Hematopoietic multipotent progenitor cell treated with erythropoietin and hydrocortisone succinate and interleukin-3 and kit ligand, for 15 days (in vitro differentiated cells): ENCODE data around the gene CHST15.
"Not testable (repeated sequence)": the region's sequence is repeated elsewhere in the genome, so short reads cannot be mapped to it uniquely, and the experiment has no call there.

Source experiments
- DNase-seq: peaks from one replicate; pipeline ENCODE4 v3.0.0-alpha.2; 2015; ENCODE audit warnings: low spot score

The CHST15 gene

DNA sequence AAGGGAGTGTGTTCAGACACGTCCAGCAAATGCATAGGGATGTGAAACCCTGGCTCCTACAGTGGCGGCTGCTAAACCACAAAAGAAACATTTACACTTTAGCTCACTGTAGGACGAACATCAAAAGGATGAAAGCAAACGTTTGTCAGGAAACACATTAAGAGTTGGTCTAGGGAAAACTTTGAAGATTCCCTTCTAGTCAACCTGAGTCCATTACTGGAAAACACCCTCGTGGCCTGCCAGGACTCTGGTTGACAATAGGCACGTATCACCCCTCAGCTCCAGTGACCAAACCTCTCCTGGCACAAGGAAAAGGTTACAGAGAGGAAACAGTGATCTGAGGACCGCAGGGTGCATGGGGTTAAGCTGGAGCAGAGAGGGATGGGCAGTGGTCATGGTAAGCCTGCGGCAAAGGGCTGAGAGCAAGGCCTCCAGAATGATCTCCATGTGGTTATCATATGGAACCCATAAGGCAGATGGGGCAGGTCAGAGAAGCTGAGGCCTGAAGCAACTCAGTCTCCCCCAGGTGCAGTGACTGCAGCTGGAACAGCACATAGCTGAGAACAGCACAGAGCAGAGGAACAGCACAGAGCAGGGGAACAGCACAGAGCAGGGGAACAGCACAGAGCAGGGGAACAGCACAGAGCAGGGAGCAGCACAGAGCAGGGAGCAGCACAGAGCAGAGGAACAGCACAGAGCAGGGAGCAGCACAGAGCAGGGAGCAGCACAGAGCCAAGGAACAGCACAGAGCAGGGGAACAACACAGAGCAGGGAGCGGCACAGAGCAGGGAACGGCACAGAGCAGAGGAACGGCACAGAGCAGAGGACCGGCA, 49.9 kb downstream of the CHST15 start:
- no peak for DNase-seq

DNA sequence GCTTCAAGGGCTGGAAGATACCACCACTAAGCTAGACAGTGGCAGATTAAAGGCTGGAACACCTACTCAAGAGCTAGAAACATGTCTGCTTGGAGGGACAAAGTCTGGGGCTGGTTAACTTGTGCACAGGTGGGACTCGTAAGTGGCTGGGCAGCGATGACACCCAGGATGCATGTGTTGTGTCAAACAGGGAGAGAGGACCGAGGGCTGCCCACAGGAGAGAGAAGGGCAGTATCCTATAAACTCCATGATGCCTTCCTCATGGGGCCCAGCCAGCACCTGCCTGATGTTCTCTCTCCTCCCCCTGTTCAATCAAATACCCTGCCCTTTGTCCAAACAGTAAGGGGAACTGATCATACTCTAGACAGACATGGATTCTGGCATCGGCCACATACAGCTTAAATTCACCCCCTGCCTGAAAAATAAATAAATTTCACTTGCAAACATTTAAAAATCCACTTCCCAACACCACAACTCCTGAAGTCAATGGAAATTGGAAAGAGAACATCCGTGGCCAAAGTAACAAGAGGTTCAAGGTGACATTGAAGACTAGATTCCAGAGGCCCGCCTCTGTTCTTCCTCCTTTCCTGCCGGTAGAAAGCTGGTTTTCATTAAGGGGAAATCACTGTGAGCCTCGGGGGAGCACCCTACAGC, 50.6 kb downstream of the CHST15 start:
- no peak for DNase-seq

DNA sequence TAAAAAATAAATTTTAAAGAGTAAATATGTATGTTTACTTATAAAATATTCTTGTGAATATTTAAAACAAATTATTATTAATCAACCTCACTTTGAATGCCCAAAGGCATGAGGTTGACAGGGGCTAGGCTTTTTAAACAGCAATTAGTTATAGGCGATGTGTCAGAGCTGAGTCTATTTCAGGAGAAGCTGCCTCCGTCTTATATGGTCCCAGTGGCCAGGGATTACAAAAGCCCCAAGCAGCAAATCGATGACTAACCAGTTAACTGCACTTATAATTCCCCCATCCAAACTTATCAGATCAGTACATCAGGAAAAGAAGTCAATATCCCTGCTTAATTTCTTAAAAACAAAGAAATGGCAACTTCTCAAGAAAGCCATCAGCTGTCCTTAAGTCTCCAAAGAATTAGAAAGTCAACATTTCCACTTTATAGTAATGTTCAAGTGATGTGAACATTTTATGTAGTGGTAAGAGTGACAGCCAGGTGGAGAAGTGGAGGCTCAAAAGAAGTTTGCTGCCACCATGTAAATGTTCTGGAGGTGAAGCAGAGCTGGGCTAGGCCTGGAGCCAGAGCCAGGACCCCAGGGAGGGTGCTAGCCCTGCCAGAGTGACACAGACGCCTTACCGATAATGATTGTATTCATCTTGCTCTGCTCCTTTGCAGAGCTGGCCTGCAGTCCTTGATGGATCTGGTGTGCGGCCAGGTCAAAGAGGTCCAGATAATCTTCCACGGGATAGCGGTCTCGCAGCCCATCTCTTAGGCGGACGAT, 51.5 kb downstream of the CHST15 start:
- DNase-seq = no peak

DNA sequence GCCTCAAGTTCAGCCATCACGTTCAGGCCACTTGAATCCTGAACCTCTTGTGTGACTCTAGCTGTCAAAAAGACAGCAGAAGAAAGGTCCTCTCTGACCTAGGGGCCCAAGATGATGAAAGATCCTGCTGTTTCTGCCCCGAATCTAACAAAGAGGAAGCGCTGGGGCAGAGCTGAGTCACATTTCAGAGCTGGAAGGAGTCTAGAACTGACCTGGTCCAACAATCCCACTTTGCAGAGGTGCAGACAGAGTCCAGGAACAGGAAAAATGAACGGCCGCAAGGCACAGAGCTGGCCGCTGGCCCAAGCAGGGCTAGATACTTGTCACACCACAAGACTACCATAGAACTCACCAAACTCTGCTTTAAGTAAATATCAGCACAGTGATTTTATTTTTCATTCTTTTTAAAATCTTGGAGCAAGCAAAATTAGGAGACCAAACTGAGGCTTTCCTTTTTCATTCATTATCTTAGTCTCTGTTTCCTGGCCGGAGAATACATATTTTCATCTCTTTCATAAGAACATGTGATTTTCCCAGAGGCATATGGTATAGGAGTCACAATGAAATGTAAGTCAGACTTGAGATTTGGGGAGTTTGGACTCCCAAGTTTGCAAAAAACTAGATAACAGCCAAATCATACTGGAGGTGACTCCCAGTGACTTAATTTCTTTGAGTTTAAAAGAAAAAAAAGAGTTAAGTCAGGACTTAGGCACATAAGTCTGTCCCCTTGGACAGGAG, 52.8 kb downstream of the CHST15 start:
- DNase-seq = no peak

DNA sequence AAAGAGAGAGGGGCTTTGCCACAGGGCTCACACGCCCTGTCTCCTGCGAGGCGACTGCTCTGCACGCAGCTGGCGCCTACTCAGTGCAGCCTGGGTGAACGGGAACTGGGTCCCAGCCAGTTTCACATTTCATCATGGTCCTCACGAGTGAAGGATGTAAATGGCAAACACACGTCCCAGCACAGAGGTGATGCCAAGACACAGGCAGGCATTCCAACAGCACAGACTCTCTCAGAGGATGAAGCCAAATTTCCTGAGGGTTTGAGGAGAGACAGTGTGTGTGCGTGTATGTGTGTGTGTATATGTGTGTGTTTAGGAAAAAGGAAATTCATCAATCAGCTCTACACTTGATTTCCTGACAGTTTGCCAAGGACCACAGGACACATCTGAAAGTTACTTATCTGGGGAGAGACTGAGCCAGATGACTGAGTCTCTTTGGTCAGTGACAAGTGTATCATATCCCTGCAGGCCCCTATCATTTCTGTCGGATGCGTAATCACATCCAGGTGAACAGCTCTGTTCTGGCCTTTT, 53.9 kb downstream of the CHST15 start:
- DNase-seq = no peak

DNA sequence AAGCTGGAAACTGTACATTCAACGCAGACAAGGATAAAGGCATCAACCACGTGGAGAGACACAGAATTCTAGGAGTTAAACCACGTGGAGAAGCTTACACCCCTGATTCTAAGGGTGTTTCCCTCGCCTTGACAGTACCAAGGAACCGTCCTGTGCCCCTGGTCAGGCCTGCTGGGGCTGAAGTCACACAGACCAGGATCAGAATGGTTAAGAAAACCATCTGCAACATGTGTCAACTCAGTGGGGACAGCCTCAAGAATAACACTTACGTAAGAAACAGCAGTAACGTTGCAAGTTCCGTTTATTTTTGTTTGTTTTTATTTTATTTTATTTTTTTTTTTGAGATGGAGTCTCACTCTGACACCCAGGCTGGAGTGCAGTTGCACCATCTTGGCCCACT, 55.6 kb downstream of the CHST15 start:
- no peak for DNase-seq

DNA sequence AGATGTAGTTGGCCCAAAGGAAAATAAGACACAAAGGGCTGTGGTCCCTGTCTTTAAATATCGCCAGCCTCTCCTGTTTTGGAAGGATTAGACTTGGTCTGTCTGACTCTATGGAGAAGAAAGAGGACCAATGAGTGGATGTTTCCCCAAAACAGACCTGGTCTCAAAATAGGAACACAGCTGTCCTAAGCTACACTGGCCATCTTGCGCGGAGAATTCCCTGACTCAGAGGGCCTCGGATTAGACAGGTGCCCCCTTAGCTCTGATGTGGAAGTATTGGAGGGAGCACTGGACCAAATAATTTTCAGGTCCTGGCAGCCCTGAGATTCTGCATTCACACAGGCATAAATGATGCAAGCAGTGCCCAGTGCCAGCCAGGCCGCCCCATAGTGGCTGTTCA, 56.1 kb downstream of the CHST15 start:
- DNase-seq = no peak

DNA sequence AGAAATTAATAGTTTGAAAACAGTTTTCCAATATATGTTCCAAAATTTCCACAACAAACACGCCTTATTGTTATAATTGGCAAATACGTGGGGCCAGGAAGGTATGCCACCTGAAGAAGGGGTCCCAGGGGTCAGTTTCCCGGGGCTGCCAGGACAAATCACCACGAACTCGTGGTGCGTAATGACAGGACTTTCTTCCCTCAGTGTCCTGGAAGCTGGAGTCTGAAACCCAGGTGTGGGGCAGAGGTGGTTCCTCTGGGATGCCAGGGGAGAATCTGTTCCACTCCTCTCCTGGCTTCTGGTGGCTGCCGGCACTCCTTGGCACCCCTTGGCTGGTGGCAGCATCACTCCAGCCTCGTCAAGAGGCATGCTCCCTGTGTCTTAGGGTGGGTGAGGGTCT, 56.7 kb downstream of the CHST15 start:
- DNase-seq = no peak

DNA sequence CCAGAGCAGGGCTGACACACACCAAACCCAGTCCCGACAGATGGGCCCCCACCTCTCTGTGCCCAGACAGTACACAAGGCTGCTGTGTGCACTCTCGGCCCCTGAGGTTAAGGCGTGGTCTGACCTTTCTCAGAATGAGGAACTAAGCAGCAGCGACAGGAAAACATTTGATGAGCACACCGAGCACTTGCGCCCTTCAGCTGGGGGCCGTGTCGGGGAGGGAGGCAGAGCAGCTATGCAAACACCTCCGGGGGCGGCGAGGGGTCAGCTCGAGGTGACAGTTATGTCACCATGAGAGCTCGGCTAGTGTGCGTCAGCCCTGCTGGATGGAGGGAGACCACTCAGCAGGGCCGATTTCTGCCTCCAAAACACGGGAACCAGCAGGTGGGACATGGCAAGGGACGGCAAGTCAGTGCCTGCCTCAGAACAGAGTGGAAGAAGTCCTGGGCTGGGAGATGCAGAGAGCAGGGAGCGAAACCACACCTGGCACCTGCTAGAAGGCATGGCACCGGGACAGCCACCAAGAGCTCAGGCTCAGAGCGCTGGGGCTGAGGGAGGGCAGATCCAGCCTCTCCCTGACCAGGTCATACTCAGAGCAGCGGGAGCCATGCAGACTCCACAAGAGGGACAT, 57.4 kb downstream of the CHST15 start:
- DNase-seq = no peak

DNA sequence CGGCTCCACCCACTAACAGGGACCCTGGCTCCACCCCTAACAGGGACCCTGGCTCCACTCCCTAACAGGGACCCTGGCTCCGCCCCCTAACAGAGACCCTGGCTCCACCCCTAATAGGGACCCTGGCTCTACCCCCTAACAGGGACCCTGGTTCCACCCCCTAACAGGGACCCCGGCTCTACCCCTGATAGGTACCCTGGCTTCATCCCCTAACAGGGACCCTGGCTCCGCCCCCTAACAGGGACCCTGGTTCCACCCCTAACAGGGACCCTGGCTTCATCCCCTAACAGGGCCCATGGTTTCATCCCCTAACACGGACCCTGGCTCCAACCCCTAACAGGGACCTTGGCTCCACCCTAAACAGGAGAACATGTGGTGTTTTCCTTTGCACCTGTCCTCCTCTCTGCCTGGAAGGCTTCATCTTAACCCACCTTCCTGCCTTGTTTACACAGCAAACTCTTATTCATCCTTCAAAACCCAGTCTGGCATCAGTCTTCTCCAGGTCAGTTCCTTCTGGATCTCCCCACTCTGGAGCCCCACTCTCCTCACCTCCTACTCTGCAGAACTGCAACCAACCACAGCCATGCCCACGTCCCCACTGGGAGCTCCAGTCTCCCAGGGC, 58.0 kb downstream of the CHST15 start:
- DNase-seq = no peak

DNA sequence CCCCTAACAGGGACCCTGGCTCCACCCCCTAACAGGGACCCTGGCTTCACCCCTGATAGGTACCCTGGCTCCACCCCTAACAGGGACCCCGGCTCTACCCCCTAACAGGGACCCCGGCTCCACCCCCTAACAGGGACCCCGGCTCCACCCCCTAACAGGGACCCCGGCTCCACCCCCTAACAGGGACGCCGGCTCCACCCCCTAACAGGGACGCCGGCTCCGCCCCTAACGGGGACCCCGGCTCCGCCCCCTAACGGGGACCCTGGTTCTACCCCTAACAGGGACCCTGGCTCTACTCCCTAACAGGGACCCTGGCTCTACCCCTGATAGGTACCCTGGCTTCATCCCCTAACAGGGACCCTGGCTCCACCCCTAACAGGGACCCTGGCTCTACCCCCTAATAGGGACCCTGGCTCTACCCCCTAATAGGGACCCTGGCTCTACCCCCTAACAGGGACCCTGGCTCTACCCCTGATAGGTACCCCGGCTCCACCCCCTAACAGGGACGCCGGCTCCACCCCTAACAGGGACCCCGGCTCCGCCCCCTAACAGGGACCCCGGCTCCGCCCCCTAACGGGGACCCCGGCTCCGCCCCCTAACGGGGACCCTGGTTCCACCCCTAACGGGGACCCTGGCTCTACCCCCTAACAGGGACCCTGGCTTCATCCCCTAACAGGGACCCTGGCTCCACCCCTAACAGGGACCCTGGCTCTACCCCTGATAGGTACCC, 58.7 kb downstream of the CHST15 start:
- DNase-seq = not testable (repeated sequence)

DNA sequence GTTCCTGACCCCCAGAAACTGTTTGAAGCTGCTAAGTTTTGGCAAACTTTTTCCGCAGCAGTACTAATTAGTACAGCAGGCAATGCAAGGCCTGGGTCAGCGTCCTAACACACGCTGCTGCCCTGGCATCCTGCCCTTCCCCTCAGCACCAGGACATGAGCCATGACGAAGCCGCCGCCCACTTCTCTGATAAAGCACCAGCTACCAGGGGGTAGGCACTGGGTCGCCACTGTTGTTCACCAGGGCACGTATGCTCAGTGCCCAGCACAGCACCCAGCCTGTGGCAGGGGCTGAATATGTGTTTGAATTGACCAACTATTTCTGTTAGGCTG, 59.5 kb downstream of the CHST15 start:
- no peak for DNase-seq

DNA sequence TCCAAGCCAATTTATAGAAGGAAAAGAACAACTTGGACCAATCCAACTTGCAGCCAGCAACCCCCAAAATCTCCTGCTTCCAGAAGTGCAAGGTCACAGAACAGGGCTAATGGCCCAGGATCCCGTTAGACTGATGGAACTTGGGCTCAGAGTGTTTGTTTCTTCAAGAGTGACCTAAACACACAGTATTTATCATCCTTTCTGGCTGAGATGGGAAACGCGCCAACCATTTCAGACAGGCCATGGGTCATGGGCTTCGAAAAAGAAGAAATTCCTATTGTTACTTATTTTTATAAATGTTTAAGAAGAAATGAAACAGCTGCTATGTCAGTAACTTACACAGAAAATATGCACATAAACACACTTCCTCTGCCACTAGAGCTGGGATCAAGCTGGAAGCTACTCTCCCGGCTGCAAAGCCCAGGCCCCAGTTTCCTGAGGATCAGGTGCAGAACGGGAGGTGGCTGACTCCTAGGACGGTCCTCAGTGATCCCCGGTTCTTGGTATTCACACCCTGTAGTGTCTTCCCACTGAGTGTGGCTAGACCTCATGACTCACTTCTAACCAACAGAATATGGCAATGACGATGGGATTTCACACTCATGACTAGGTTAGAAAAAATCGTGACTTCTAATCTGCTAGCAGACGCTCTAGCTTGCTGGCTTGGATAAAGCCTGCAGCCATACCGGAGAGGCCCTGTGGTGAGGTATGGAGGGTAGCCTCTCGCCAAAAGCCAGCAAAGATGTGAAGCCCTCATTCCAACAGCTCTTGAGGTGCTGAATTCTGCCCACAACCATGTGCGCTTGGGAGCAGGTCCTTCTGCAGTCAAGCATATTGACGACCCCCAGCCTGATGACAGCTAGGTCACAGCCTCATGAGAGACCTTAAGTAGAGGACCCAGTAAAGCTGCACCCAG, 60.2 kb downstream of the CHST15 start:
- DNase-seq = no peak

DNA sequence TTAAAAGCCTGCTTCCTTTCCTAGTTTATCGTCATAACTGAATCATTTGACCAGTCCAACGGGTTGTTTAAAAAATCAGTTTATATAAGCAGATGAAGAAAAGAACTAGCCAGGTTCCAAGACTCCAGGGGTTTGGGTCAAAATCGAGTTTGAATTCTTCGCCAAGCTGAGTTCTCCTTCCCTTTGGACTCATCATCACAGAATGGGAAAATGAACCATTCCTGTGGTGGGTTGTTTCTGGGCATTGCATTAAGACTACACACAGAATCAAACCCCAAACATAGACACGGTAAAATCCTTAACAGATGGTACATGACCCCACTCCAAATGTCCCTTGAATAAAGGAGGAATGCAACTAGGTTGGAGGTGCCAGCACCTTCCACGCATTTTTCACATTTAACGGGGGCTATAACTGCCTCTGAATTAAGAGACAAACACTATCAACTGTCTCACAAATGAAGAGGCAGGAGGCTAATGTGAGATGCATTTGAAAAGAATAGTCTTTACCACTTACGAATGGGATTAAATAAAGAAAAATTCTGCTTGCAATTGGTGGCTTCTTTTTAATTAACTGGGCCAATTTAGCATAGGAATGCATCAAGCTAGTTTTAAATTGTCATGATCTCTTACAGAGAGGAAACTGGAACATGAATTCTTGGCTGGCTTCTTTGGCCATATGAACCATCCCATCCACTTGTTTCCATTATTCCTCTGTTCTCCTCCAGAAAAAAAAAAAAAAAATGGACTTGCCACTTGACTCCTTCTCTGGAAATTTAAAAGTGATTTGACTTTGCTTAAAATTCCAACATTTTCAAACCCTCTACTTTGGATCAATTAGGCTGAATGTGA, 61.1 kb downstream of the CHST15 start:
- no peak for DNase-seq

DNA sequence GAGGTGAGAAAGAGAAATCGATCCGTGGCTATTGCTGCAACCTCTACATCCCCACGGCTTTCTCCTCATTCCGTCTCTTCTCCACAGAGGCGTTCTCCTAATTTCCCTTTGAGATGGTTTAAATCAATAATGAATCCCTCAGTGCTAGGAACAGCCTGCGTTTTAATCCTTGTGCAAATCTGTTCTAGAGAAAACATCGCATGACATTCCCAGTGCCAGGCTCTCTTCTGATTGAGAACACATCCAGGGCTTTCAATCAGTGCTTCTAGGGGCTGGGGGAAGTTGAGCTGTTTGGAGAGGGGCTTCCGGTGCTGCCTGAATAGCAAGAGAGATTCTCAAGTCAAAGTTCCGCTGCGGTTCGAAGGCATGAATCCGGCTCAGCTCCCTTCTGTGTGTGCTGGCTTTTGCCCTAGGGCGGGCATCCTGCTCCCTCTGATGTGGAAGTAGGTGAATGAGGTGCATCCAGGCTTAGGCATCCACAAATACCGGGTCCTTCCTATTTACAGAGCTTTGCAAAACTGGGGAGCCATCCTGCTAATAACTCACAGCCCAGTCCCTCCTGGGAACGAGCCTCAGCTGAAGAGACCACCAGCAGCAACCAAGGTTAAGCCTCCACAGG, 62.8 kb downstream of the CHST15 start:
- no peak for DNase-seq

DNA sequence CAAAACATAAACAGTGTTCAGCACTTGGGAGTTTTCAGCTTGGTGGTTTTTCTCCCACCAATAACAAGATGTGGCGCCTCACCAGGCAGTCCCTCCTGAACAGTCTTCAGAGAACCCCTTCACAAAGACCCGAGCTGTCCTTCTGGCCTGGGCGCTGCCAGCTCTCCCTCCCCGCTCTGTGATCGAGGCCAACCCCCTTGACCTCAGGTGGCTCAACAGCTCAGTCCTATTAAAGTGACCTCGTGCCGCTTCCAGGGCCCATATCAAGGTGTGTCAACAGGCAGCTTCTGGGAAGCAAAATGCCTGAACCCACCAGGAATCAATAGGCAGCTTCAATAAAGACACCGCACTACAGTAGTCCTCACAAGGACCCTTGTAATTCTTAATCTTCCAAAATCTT, 63.3 kb downstream of the CHST15 start:
- no peak for DNase-seq

DNA sequence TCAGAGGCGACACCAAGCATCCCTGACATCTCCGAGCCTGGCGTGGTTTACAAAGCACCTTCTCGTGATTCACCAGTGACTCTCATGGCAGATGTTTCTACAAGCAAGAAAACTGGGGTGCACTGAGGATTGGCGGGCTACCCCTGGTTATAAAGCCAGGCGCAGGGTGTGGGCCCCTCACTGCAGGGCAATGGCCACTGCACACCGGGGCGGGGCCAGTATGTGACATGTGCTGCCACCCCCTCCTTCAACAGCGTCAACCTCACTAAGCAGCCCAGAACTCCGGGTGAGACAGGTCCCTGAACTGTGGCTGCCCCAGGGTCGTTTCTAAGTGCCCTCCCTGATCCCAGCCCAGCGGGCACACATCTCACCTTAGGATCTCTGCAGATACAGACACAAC, 63.8 kb downstream of the CHST15 start:
- no peak for DNase-seq
